H9 (cell line): ENCODE measurements around the gene ENTPD1. TPM values are rescaled to one million over a fixed set of nuclear protein-coding genes. Genes with fewer than 3 reads are reported as not detected.

Experiments used
- DNase-seq: peaks from one replicate; pipeline ENCODE4 v3.0.0-alpha.2; 2017
- H2AFZ ChIP-seq: one replicate; pipeline ENCODE4 v1.6.1; 2013; ENCODE audit warnings: mild to moderate bottlenecking, low read length, control low read depth, moderate library complexity
- H2AK5ac ChIP-seq: 2 replicates; pipeline ENCODE4 v1.6.1; 2013; ENCODE audit warnings: low read length, control low read depth, mixed read lengths; ENCODE audit not compliant: insufficient read length
- H2BK120ac ChIP-seq: one replicate; pipeline ENCODE4 v1.6.1; 2013; ENCODE audit warnings: low read depth, mild to moderate bottlenecking, low read length, control low read depth, inconsistent platforms; ENCODE audit not compliant: poor library complexity, severe bottlenecking
- H2BK12ac ChIP-seq: 2 replicates; pipeline ENCODE4 v1.6.1; 2013; ENCODE audit warnings: low read length, control low read depth, mixed read lengths, low read depth; ENCODE audit not compliant: insufficient read length
- H2BK15ac ChIP-seq: 2 replicates; pipeline ENCODE4 v1.6.1; 2013; ENCODE audit warnings: low read depth, low read length, control low read depth
- H2BK20ac ChIP-seq: one replicate; pipeline ENCODE4 v1.6.1; 2013; ENCODE audit warnings: low read depth, mild to moderate bottlenecking, low read length, control low read depth, inconsistent platforms; ENCODE audit not compliant: poor library complexity, severe bottlenecking
- H2BK5ac ChIP-seq: 2 replicates; pipeline ENCODE4 v1.6.1; 2013; ENCODE audit warnings: low read length, control low read depth, mixed read lengths; ENCODE audit not compliant: insufficient read length
- H3K14ac ChIP-seq: 2 replicates; pipeline ENCODE4 v1.6.1; 2013; ENCODE audit warnings: low read length, control low read depth; ENCODE audit not compliant: insufficient read depth
- H3K18ac ChIP-seq: 2 replicates; pipeline ENCODE4 v1.6.1; 2013; ENCODE audit warnings: low read depth, mild to moderate bottlenecking, mixed read lengths, low read length, control low read depth; ENCODE audit not compliant: insufficient read length
- H3K23ac ChIP-seq: 2 replicates; pipeline ENCODE4 v1.6.1; 2013; ENCODE audit warnings: low read length, control low read depth, mixed read lengths, low read depth; ENCODE audit not compliant: insufficient read length
- H3K23me2 ChIP-seq: 2 replicates; pipeline ENCODE4 v1.6.1; 2013; ENCODE audit warnings: low read depth, mild to moderate bottlenecking, mixed read lengths, low read length, control low read depth; ENCODE audit not compliant: insufficient read length, poor library complexity, severe bottlenecking
- H3K27ac ChIP-seq: 2 replicates; pipeline ENCODE4 v1.5.1; 2013; ENCODE audit warnings: low read length, control low read depth, mixed read lengths, low read depth; ENCODE audit not compliant: insufficient read length
- H3K27me3 ChIP-seq: 2 replicates; pipeline ENCODE4 v1.6.1; 2013; ENCODE audit warnings: low read length, control low read depth, inconsistent platforms; ENCODE audit not compliant: insufficient read depth
- H3K4ac ChIP-seq: 2 replicates; pipeline ENCODE4 v1.6.1; 2013; ENCODE audit warnings: low read depth, mild to moderate bottlenecking, control low read depth, inconsistent platforms, low read length, moderate library complexity
- H3K4me1 ChIP-seq: 2 replicates; pipeline ENCODE4 v1.6.1; 2013; ENCODE audit warnings: low read length, control low read depth, inconsistent platforms; ENCODE audit not compliant: insufficient read depth
- H3K4me2 ChIP-seq: 2 replicates; pipeline ENCODE4 v1.6.1; 2013; ENCODE audit warnings: low read length, control low read depth, mixed read lengths; ENCODE audit not compliant: insufficient read length, insufficient read depth
- H3K56ac ChIP-seq: 2 replicates; pipeline ENCODE4 v1.6.1; 2013; ENCODE audit warnings: low read depth, mild to moderate bottlenecking, mixed read lengths, low read length, control low read depth; ENCODE audit not compliant: insufficient read length
- H3K79me1 ChIP-seq: 2 replicates; pipeline ENCODE4 v1.6.1; 2013; ENCODE audit warnings: low read depth, mild to moderate bottlenecking, moderate library complexity, low read length, control low read depth, inconsistent platforms; ENCODE audit not compliant: insufficient read depth, poor library complexity, severe bottlenecking
- H3K79me2 ChIP-seq: 2 replicates; pipeline ENCODE4 v1.6.1; 2013; ENCODE audit warnings: low read length, control low read depth, inconsistent platforms; ENCODE audit not compliant: insufficient read depth
- H3K9ac ChIP-seq: 2 replicates; pipeline ENCODE4 v1.6.1; 2013; ENCODE audit warnings: low read length, control low read depth, mixed read lengths; ENCODE audit not compliant: insufficient read length; ENCODE audit errors: extremely low read depth
- H3K9me3 ChIP-seq: one replicate; pipeline ENCODE4 v1.6.1; 2013; ENCODE audit warnings: low read depth, low read length, inconsistent platforms; ENCODE audit not compliant: control insufficient read depth
- H3T11ph ChIP-seq: one replicate; pipeline ENCODE4 v1.6.1; 2013; ENCODE audit warnings: mild to moderate bottlenecking, low read length, control low read depth, inconsistent platforms
- H4K20me1 ChIP-seq: one replicate; pipeline ENCODE4 v1.6.1; 2013; ENCODE audit not compliant: control insufficient read depth, insufficient read length, insufficient read depth
- H4K5ac ChIP-seq: 2 replicates; pipeline ENCODE4 v1.6.1; 2013; ENCODE audit warnings: low read depth, mild to moderate bottlenecking, mixed read lengths, low read length, control low read depth; ENCODE audit not compliant: insufficient read length
- H4K8ac ChIP-seq: replicated peaks from 2 replicates; pipeline ENCODE4 v1.6.1; 2013; ENCODE audit warnings: low read length, control low read depth, mixed read lengths, low read depth; ENCODE audit not compliant: insufficient read length
- H4K91ac ChIP-seq: 2 replicates; pipeline ENCODE4 v1.6.1; 2013; ENCODE audit warnings: low read depth, mild to moderate bottlenecking, moderate library complexity, mixed read lengths, low read length, control low read depth; ENCODE audit not compliant: insufficient read length
- H3K27ac Mint-ChIP-seq, 3 experiments: 2 replicates in 2 of 3; 3 replicates in 1 of 3; pipeline ENCODE4 v1.8.0; 2020 to 2021; ENCODE audit warnings: mixed read lengths in 3 of 3, mild to moderate bottlenecking in 1 of 3, moderate library complexity in 1 of 3
- H3K27me3 Mint-ChIP-seq: 2 replicates; pipeline ENCODE4 v1.8.0; 2021; ENCODE audit warnings: low read depth, mild to moderate bottlenecking, moderate library complexity, mixed read lengths
- H3K36me3 Mint-ChIP-seq, 3 experiments: 2 replicates in 2 of 3; 3 replicates in 1 of 3; pipeline ENCODE4 v1.8.0; 2020 to 2021; ENCODE audit warnings: low read depth in 3 of 3, mixed read lengths in 3 of 3; ENCODE audit not compliant: insufficient read depth in 1 of 3
- H3K4me1 Mint-ChIP-seq, 2 experiments: 2 replicates each; pipeline ENCODE4 v1.8.0; 2020; ENCODE audit warnings: mixed read lengths in 2 of 2
- H3K4me3 Mint-ChIP-seq, 2 experiments: 2 replicates in 1 of 2; 3 replicates in 1 of 2; pipeline ENCODE4 v1.8.0; 2020 to 2021; ENCODE audit warnings: mild to moderate bottlenecking in 2 of 2, mixed read lengths in 2 of 2, moderate library complexity in 1 of 2
- H3K9me3 Mint-ChIP-seq, 2 experiments: 2 replicates in 1 of 2; 3 replicates in 1 of 2; pipeline ENCODE4 v1.8.0; 2020; ENCODE audit warnings: mild to moderate bottlenecking in 2 of 2, mixed read lengths in 2 of 2, moderate library complexity in 1 of 2
- CTCF ChIP-seq: fragments of 200-600 bp; sonication (generic); conservative IDR thresholded peaks from 3 replicates; pipeline ENCODE4 v1.8.0; 2021; ENCODE audit warnings: antibody characterized with exemption, mild to moderate bottlenecking
- WGBS: extraction: QIAGEN DNeasy Blood & Tissue Kit; methylation state at CpG from one replicate; pipeline ENCODE4 v1.1.7; 2013; ENCODE audit warnings: missing lambda C conversion rate, low lambda C conversion rate, mixed read lengths; ENCODE audit not compliant: insufficient read length; ENCODE audit errors: extremely low coverage; 5-methylcytosine and 5-hydroxymethylcytosine counted together
- total RNA-seq: library from RNA; stranded (reverse); gene quantifications from 2 replicates; pipeline ENCODE4 v1.2.1, GENCODE V29; 2021

ENTPD1 gene
- total RNA-seq, 1 experiment from 2014 or later: 1.9 TPM

- no peaks in the 10 kb centered on the region; a peak in 1 of 4 replicates for H3K4me1 Mint-ChIP-seq
- no peaks in the 10 kb centered on the region for H4K20me1 ChIP-seq
- H3T11ph ChIP-seq: no peak overlapping the region
- H4K8ac ChIP-seq: no peak overlapping the region
- H3K14ac ChIP-seq: no peak overlapping the region
- no peak for TF ChIP-seq CTCF
- H3K9me3 ChIP-seq: no peaks in the 10 kb centered on the region
- H3K18ac ChIP-seq: no peak overlapping the region
- H2BK20ac ChIP-seq: no peak overlapping the region
- H3K27me3 ChIP-seq: no peaks in the 10 kb centered on the region
- no peak overlapping the region for H2AK5ac ChIP-seq
- no peaks in the 10 kb centered on the region for H3K23me2 ChIP-seq
- no peak overlapping the region for H3K4me2 ChIP-seq
- no peaks in the 10 kb centered on the region for H3K79me1 ChIP-seq
- no peak overlapping the region for H2BK5ac ChIP-seq
- DNase-seq: no peak
- WGBS: no CpG with 5 or more reads among the region's 4 CpGs
- no peak overlapping the region for H3K27ac Mint-ChIP-seq
- H3K23ac ChIP-seq: no peak overlapping the region
- H3K4ac ChIP-seq: no peak overlapping the region
- no peak overlapping the region for H3K4me3 Mint-ChIP-seq
- no peaks in the 10 kb centered on the region for H3K4me1 ChIP-seq
- H4K5ac ChIP-seq: no peak overlapping the region
- H3K9ac ChIP-seq: no peak overlapping the region
- no peaks in the 10 kb centered on the region for H3K27me3 Mint-ChIP-seq
- H3K36me3 Mint-ChIP-seq: peaks cover 3 to 11% (median 8%) of the 10 kb centered on the region in 3 experiments; a peak in 4 of 7 replicates
- H3K79me2 ChIP-seq: no peaks in the 10 kb centered on the region; the same call in 1 of the 2 replicates
- H3K27ac ChIP-seq: no peak overlapping the region
- H2BK12ac ChIP-seq: no peak overlapping the region
- no peak overlapping the region for H2BK120ac ChIP-seq
- no peak overlapping the region for H4K91ac ChIP-seq
- no peak overlapping the region for H2AFZ ChIP-seq
- H2BK15ac ChIP-seq: no peak overlapping the region
- no peaks in the 10 kb centered on the region for H3K9me3 Mint-ChIP-seq
- H3K56ac ChIP-seq: no peak overlapping the region
Observed at GRCh38 chr10:95867866-95868265, 111.9 kb downstream of the ENTPD1 start.
